Globus pallidus (tissue), 1 donor: Measurements from ENCODE around the gene TNFSF12.
A peak's percentile ranks its signal among the peaks of the same experiment; 100 is the strongest.
"Not testable (repeated sequence)": the region's sequence is repeated elsewhere in the genome, so short reads cannot be mapped to it uniquely, and the experiment has no call there.

Experiments used
- DNase-seq: peaks from one replicate; pipeline ENCODE4 v3.0.0-alpha.2; 2015; ENCODE audit warnings: low spot score

The TNFSF12 gene

DNA sequence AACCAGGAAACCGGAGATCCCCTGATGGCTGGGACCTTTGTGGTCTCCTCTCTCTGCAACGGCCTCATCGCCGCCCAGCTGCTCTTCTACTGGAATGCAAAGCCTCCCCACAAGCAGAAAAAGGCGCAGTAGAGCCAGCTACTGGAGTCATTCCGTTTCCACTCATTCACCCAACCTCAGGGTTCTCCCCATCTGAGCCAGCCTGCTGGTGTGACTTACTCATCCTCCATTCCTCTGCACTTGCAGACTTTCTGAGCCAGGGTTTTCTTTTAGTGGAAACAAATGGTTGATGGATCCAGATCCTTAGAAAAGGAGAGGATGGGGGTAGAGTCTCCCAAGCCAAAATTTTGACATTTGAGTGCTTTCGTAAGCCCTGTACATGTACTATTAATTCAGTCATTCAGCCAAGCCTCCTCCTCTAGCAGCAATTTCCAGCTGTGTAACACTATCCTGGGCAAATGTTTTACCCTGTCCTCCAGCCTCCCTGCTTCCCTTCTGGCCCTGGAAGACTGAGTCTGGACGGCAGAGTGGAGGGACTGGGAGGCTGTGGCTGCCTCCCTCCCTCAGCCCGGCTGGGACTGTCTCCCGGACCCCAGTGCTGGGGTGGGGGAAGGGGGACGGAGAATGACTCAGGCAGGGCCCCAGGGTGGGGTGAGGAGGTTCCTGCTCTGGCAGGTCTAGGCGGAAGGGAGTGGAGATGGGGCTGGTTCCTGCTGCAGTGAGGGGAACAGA, 38.7 kb downstream of the TNFSF12 start:
- no peak for DNase-seq

DNA sequence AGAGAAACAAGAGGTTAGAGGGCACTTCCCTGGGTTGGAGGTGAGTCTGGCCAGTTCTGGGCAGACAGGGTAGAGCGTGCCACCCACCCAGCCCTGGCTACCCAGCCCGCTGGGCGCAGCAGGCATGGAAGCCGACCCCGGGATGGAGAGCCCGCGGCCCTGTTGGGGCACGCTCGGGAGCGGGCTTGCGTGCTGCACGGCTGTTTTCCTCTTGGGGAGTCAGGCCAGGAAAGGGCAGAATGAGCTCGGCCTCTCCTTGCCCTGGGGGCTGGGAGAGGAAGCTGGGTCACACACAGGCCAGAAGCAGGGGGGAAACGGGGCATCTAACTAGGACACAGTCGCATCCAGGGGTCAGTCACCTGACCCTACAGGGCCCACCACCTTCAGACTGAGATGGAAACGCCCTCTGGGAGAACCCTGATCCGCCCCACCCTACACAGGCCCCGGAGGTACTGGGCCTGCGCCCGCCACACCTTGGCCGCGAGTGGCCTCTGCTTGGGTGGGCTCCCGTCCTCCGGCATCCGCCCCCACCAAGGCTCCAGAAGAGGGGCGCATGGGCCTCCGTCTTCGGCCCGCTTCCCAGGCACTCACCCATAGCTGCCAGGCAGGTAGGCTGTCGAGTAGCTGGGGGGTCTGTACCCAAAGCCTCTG, 39.8 kb downstream of the TNFSF12 start:
- no peak for DNase-seq

DNA sequence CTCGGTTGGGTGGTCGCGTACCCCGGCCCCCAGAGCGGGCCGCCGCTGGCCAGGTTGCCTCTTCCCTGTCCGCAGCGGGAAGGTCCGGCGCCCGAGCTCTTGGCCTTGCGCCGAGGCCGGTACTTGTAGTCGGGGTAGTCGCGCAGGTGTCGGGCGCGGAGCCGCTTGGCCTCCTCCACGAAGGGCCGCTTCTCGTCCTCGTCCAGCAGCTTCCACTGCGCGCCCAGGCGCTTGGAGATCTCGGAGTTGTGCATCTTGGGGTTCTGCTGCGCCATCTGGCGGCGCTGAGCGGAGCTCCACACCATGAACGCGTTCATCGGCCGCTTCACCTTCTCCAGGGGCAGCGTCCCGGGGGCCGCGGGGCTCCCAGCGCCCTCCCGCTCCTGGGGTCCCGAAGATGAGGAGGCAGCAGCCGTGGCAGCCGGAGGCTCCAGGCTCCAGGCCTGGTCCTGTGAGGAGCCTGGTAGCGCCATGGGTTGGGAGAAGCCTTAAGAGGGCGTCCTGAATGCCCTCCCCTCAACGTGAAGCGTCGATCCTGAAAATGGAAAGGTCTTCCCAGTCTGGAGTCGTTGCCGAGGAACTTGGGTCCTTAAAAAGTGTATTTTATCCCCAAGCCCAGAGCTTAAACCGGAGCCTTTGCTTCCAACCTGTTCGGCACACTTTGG, 40.5 kb downstream of the TNFSF12 start:
- DNase-seq: peak; percentile 75

DNA sequence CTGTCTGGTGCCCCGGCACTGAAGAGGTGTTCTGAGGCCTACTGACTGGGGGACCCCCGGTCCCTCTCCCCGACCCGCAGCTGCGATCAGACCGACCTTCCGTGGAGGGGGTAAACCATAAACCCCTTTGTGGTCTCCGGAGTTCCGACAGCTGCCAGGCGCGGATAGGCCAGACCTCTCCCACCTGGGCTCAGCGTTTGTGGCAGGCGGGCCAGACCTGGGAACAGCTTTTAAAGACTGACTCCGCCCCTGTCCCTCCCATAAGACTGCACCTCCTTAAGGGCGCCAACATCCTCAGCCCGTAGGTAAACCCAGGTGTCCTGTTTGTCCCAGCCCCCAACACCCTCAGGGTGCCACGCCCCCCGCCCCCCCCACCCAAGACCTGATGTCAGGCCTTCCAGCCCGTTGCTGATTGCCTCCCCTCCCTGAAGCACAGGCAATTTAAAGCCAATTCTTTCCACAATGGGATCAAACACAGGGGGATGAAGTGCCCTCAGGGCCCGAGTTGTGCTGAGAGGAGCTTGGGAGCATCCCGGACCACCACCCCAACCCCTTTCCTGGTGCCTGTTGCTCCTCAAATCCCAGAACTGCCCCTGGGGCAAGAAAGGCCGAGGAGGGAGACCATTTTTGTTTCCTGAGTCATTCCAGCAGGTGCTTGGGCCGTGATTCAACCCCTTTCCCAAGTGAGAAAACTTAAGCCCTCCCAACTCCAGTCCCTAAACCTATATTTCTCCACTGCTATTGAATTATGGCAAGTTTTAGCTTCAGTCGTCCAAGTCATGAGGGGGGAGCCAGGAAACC, 41.2 kb downstream of the TNFSF12 start, which contains the start of gene SOX15:
Gene SOX15 (minus strand): TSS at position 204 of the 801 bp plus-strand sequence. CDS start 418 bp downstream, outside the sequence.
- no peak for DNase-seq

DNA sequence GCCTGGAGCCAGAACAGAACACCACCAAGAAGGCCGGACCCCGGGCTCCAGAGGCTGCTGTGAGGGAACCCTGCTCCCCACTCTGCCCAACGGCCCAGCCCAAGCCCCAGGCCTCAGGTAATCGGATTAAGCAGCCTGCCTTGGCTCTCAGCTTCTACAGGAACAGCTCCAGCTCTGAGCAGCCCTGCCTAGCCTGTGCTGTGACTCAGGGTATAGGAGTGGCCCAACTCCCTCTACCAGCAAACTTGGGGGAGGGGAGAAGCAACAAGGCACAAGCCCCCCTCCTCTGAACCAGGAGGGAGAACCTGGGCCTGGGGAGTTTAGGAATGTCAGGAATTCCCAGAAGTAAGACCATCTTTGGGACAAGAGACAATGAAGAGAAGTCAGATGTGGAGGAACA, 41.9 kb downstream of the TNFSF12 start:
- DNase-seq: no peak

DNA sequence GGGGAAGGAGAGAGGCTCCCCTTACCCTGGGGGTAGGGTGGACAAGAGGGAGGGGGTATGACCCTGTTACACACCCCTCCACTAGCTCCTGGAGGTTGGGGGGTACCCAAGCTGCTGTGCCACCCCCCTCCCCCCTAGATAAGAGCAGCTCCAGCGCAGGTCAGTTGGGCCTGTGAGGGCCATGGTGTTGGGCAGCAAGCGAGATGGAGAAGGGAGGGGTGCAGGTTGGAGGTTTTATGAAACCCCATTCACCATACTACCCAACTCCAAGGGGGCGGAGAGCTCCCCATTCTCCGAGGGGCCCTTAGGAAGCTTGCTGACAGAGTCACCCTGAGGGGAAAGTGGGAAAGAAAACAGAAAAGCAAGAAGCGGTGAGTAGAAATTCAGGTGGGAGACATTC, 42.7 kb downstream of the TNFSF12 start:
- DNase-seq: no peak

DNA sequence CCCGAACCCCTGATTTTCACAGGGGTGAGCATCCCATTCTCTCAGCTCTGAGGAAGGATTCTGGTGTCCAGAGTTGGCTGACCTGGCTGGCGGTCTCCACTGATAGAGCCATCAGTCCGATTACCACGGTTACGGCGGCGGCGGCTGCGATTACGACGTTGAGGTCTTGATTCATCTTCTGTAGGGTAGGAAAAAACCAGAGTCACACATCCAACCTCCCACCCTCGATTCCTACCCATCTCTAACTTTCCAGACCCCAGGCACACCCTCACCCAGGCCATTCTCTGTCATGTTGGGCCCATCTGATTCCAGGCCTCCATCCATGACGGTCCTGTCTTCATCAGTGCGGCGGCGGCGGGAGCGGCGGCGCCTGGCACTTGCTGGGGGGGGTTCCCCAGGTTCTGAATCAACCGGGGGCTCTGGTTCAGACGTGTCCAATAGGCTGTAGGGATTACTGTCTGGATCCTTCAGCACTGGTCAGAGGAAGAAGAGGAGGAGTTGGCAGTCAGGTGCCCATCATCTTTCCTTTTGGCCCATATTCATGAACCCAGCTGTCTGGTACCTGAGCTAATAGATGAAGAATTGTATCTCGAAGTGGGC, 43.7 kb downstream of the TNFSF12 start:
- no peak for DNase-seq

DNA sequence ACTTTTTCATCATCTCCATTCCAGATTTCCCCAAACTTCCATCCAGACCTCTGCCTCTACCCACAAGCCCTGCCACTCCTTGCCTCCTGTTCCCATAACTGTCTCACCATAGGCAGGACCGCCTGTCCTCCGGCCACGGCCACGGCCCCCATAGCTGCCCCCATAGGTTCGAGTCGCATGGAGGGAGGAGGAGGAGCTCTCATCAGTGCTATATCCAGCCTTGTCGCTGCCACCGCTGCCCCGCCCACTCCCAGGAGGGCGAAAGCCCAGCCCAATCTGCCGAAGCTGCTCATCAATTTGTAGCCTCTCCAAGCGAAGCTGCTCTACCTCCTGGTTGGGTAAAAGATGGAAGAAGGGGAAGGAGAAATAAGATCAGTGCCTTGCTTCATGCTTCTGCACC, 44.4 kb downstream of the TNFSF12 start:
- no peak for DNase-seq

DNA sequence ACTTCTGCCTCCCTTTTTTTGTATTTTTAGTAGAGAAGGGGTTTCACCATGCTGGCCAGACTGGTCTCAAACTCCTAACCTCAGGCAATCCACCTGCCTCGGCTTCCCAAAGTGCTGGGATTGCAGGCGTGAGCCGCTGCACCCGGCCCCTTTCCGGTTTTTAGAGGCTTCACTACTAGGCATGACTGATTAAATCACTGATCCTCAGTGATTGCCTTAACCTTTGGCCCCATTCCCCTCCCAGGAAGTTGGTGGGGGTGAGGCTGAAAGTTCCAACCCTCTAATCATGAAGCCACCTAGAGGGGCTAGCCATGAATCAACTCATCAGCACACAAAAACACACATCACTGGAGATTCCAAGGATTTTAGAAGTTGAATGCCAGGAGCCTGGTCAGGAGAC, 48.7 kb downstream of the TNFSF12 start:
- DNase-seq: not testable (repeated sequence)

DNA sequence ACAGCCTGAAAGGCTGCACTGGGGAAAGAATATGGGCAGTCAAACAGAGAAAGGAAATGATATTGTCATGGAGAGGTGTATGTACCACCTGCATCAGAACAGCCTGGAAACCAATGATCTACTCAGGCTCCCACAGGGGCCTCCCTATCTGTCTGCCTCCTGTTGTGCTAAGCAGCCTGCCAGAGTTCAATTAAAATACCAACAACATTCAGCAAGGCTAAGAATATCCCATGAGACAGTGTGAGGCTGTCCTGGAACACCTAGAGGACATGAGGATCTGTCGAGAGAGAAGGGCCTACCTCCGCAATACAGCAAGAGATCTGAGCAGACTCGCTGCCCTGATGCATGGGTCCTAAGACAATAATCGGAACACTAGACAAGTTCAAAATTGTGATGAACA, 57.4 kb downstream of the TNFSF12 start:
- DNase-seq: no peak
